Neural crest cell (in vitro differentiated cells): ENCODE measurements around the gene ANKEF1. TPM values are rescaled to one million over a fixed set of nuclear protein-coding genes. Genes with fewer than 3 reads are reported as not detected.

Experiments
- DNase-seq: peaks from one replicate; pipeline ENCODE4 v3.0.0; 2021; ENCODE audit warnings: low read depth, mixed read lengths, low spot score
- H3K27ac Mint-ChIP-seq: one replicate; pipeline ENCODE4 v1.8.0; 2021; ENCODE audit warnings: mild to moderate bottlenecking, mixed read lengths; ENCODE audit not compliant: unreplicated experiment
- H3K27me3 Mint-ChIP-seq: 2 replicates; pipeline ENCODE4 v1.8.0; 2021; ENCODE audit warnings: low read depth, mild to moderate bottlenecking, mixed read lengths
- H3K36me3 Mint-ChIP-seq: 2 replicates; pipeline ENCODE4 v1.8.0; 2021; ENCODE audit warnings: low read depth, mild to moderate bottlenecking, mixed read lengths
- H3K4me1 Mint-ChIP-seq: 2 replicates; pipeline ENCODE4 v1.8.0; 2021; ENCODE audit warnings: mixed read lengths
- H3K4me3 Mint-ChIP-seq: one replicate; pipeline ENCODE4 v1.8.0; 2021; ENCODE audit warnings: mild to moderate bottlenecking, mixed read lengths
- H3K9me3 Mint-ChIP-seq: 2 replicates; pipeline ENCODE4 v1.8.0; 2021; ENCODE audit warnings: mixed read lengths
- CTCF ChIP-seq: fragments of 200-600 bp; sonication (generic); conservative IDR thresholded peaks from 2 replicates; pipeline ENCODE4 v1.5.0; 2021; ENCODE audit warnings: antibody characterized with exemption, mild to moderate bottlenecking
- total RNA-seq: library from RNA; stranded (reverse); gene quantifications from 2 replicates; pipeline ENCODE4 v1.2.1, GENCODE V29; 2021

ANKEF1 gene
- total RNA-seq, 1 donor from 2014 or later: 3.8 TPM

DNA sequence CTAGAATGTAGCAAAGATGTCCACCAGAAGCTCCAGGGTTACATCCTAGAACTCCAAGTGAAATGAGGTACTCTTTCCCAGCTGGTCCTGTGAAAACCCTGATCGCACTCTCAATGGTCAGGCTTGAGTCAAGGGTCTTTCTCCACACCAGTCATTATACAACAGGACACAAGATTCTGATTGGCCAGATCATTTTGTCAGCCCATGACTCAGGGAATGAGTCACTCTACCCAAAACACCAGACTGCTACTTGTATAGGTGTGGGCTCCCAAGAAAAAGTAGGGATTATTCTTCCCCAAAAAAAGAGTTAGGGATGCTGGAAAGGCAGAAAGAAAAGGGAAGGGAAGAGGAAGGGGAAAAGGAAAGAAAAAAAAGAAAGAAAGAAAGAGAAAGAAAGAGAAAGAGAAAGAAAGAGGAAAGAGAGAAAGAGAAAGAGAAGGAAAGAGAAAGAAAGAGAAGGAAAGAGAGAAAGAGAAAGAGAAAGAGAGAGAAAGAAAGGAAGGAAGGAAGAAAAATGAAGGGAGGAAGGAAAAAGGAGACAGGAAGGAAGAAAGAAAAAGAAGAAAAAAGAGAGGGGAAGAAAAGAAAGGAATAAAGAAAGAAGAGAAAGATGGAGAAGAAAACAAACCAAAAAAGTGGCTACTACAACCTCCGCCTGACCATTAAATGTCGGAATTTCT is 30.5 kb downstream of the ANKEF1 start:
- TF ChIP-seq CTCF: no peak
- Mint-ChIP-seq H3K4me3 (no peak overlapping the region), H3K27ac (no peak overlapping the region), H3K36me3 (no peaks in the 10 kb centered on the region), H3K4me1 (peaks cover 5% of the 10 kb centered on the region), H3K27me3 (no peaks in the 10 kb centered on the region), H3K9me3 (peaks cover 7% of the 10 kb centered on the region)
- DNase-seq: no peak

DNA sequence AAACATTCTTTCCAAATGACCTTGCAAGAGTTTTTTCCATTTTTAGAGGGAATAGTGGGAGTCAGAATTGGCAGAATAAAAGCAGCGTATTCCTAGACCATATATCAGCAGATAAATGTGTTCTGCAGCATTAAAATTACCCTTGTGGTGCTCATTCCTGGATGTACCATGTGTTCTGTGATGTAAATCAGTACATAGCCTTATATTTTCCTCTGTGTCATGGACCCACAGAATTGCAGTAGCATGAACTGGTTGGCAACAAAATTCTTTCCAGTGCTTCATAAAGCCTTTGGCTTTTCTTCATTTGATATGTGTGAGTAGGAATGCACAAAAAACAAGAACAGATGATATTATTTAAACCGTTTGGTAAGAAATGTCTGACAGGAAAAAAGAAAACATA is 32.5 kb downstream of the ANKEF1 start:
- Mint-ChIP-seq H3K4me1 (no peaks in the 10 kb centered on the region), H3K36me3 (no peaks in the 10 kb centered on the region), H3K27me3 (no peaks in the 10 kb centered on the region), H3K27ac (no peak overlapping the region), H3K9me3 (peaks cover 7% of the 10 kb centered on the region), H3K4me3 (no peak overlapping the region)
- no peak for TF ChIP-seq CTCF
- DNase-seq: no peak

DNA sequence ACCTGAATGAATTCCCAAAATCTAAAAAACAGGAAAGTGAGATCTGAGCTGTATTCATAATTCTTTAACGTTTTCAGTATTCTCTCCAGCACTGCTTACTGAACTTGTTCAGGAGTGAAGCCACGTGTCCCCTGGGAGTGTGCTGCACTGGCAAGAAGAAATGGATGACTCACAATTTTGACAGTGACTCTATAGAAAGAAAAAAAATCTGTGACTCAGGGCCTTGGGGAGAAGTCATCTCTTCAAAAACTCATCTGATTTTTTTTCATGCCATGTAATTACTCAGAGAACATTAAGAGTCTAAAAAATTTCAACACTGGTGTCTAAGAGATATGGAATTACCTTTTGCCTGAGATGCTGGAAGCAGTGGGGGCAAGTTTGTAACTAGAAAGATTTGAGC is 39.7 kb downstream of the ANKEF1 start:
- Mint-ChIP-seq H3K4me3 (no peak overlapping the region), H3K36me3 (no peaks in the 10 kb centered on the region), H3K27me3 (no peaks in the 10 kb centered on the region), H3K4me1 (peaks cover 4% of the 10 kb centered on the region), H3K27ac (no peak overlapping the region), H3K9me3 (peaks cover 7% of the 10 kb centered on the region)
- no peak for DNase-seq
- TF ChIP-seq CTCF: no peak

- Mint-ChIP-seq H3K4me1 (peaks cover 4% of the 10 kb centered on the region), H3K36me3 (no peaks in the 10 kb centered on the region), H3K27ac (no peak overlapping the region), H3K4me3 (no peak overlapping the region), H3K27me3 (no peaks in the 10 kb centered on the region), H3K9me3 (peaks cover 5% of the 10 kb centered on the region)
- DNase-seq: no peak
- no peak for TF ChIP-seq CTCF
Measured at GRCh38 chr20:10075606-10076005, 40.8 kb downstream of the ANKEF1 start.

DNA sequence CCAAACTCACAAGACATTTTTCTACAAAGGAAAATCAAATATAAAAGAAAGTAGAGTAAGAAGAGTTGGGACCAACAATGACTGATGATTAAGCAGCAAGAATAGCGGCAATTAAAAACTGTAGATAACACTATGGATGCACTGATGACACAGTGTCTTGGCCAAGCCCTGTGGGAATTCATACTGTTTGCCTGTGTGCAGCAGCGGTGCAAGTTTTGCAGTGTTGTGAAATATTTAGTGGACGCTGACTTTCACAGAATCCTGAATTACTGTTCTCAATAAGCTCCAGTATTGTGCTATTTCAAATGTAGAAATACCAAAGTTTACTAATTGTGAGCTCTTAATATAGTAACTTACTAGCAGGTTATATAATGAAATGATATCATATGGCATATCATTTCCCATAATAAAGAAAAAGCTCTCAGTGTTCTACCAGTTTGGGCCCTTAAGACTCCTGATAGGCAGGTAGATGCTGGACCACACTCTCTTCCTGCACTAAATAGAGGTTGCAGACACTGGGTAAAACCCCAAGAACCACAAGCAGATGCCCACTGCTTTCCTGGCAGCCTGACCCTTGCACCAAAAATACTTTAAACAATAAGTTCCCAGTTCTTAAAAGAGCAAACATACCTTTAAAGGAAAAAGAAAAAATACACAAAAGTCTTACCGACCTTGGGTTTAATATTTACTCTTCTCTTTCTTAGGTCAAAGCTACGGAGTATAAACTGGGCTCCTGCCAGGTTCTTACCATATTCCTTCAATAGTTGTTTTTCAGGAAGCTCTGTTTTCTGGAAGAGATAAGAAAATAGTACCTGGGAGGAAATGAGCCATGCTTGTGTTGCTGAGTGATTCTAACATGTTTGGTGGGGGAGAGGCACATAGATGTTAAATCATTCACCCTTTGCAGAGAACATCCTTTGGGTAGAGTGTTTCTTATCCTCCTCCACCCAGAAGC is 41.6 kb downstream of the ANKEF1 start:
- peaks cover 4% of the 10 kb centered on the region for H3K4me1 Mint-ChIP-seq
- H3K9me3 Mint-ChIP-seq: peaks cover 5% of the 10 kb centered on the region
- H3K27me3 Mint-ChIP-seq: no peaks in the 10 kb centered on the region
- DNase-seq: no peak
- H3K36me3 Mint-ChIP-seq: no peaks in the 10 kb centered on the region
- TF ChIP-seq CTCF: no peak
- no peak overlapping the region for H3K4me3 Mint-ChIP-seq
- no peak overlapping the region for H3K27ac Mint-ChIP-seq
